Thyroid gland (tissue), 4 donors: ENCODE results near the gene ADPRHL1.

ENCODE experiments used
- POLR2A ChIP-seq, 2 donors: fragments of 450-650 bp; IDR thresholded peaks; one replicate each; pipeline ENCODE4 v1.6.1; 2017; ENCODE audit warnings: antibody characterized with exemption in 2 of 2, mild to moderate bottlenecking in 2 of 2, moderate library complexity in 1 of 2
- TF ChIP-seq, protein P1 (sequence below), 6 experiments: fragments of 200-600 bp in 3 of 6; fragments of 450-650 bp in 3 of 6; sonication (generic) in 3 of 6; IDR thresholded peaks; one replicate each; pipeline ENCODE4 v1.5.1; 2016 to 2019; ENCODE audit warnings: antibody characterized with exemption in 6 of 6, mild to moderate bottlenecking in 2 of 6, inconsistent platforms in 1 of 6, moderate library complexity in 1 of 6

DNA sequence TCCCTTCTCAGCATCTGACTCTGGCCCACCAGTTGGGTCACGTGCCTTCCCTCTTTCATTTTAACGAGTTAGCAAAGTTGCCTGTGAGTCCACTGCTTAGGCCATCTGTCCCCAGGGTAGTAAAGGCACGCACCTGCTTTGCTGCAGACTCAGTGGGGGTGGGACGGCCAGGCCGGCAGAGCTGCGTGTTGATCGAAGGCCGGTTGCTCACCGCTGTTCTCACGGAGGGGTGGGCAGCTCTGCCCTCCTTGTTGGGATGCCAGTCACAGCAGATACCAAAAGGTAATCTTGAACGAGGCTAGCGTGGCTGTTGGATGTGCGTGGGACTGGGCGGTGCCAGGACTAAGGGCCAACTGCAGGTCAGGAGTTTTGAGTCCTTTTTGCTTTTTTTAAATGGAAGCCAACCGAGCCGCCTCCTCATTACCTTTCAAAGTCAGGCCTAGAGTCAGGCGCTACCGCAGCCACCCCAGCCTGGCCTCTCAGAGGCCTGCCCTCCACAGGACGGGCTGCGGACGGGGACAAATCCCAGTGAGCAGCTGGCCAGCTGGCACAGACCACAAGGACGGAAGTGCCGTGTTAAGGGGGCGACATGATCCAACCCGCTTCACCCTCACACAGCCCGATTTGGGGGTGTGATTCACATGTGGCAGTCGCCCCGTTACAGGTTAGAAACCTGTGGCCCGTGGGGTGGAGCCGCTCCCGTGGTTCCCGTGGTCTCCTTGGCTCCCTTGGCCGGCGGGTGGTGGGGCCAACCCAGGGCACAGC lies 20.6 kb downstream of the ADPRHL1 start:
- TF ChIP-seq, protein P1, sequence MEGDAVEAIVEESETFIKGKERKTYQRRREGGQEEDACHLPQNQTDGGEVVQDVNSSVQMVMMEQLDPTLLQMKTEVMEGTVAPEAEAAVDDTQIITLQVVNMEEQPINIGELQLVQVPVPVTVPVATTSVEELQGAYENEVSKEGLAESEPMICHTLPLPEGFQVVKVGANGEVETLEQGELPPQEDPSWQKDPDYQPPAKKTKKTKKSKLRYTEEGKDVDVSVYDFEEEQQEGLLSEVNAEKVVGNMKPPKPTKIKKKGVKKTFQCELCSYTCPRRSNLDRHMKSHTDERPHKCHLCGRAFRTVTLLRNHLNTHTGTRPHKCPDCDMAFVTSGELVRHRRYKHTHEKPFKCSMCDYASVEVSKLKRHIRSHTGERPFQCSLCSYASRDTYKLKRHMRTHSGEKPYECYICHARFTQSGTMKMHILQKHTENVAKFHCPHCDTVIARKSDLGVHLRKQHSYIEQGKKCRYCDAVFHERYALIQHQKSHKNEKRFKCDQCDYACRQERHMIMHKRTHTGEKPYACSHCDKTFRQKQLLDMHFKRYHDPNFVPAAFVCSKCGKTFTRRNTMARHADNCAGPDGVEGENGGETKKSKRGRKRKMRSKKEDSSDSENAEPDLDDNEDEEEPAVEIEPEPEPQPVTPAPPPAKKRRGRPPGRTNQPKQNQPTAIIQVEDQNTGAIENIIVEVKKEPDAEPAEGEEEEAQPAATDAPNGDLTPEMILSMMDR (IDR thresholded peaks at IDR 0.05) = no peak
- no peak for TF ChIP-seq POLR2A (IDR thresholded peaks at IDR 0.05)
